ENCODE results near the gene ZNF444. TPM values are rescaled to one million over a fixed set of nuclear protein-coding genes. Genes with fewer than 3 reads are reported as not detected.
A peak's percentile ranks its signal among the peaks of the same experiment; 100 is the strongest.

The ZNF444 gene
- total and polyA plus RNA-seq, 2 of the 8 experiments (the other 6 are each of a cell fraction or from before 2014, with no cell fraction given): 49.5 to 54.5 TPM

DNA sequence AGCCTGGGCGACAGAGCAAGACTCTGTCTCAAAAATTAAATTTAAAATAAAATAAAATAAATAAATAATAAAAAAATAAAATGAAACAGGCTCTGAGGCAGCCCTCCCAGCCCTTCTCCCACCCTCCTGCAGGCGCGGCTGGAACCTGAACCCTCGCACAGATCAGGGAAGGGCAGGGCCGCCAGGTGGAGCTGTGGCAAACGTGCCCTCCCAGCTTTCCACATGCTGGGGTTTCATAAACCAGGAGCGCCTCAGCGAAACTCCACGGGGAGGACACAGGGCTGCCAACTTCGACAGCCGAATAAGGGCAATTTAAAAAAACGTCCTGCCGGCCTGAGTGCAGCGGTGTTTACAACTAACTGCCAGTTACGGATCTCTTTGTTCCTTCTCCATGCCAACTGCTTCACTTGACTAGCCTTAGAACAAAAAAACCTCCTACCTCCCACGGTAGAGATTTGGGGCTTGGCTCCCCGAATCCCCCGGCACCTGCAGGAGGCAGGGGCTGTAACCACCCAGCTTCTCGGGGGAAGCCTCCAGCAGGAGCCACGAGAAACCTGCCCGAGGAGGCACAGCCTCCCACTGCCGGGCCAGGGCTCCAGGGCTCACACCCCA is 35.9 kb upstream of the ZNF444 start (continued):
- TF ChIP-seq, protein P1, sequence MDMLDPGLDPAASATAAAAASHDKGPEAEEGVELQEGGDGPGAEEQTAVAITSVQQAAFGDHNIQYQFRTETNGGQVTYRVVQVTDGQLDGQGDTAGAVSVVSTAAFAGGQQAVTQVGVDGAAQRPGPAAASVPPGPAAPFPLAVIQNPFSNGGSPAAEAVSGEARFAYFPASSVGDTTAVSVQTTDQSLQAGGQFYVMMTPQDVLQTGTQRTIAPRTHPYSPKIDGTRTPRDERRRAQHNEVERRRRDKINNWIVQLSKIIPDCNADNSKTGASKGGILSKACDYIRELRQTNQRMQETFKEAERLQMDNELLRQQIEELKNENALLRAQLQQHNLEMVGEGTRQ (IDR thresholded peaks at IDR 0.05; ENCODE audit: low read length): no peak
- 0 out of 2 replicates have a peak, but pooled peaks have one; percentile 20 for TF ChIP-seq SP1 (IDR thresholded peaks at IDR 0.05; ENCODE audit: low read depth, low read length)
- no peak; the same call in 1 of the 2 replicates for TF ChIP-seq POLR2AphosphoS5 (IDR thresholded peaks at IDR 0.05; ENCODE audit: low read depth, low read length)
- TF ChIP-seq KDM4A (IDR thresholded peaks at IDR 0.05; ENCODE audit: low read depth, low read length, severe bottlenecking): no peak
- TF ChIP-seq, protein P2, sequence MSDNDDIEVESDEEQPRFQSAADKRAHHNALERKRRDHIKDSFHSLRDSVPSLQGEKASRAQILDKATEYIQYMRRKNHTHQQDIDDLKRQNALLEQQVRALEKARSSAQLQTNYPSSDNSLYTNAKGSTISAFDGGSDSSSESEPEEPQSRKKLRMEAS (IDR thresholded peaks at IDR 0.05): peak; percentile 87
- no peak for TF ChIP-seq PHF8 (conservative IDR thresholded peaks at IDR 0.05; ENCODE audit: low read depth, low read length)
- TF ChIP-seq CBX5 (IDR thresholded peaks at IDR 0.05; ENCODE audit: low read depth, low read length): no peak
- no peak for TF ChIP-seq NRF1 (IDR thresholded peaks at IDR 0.05; ENCODE audit: low read depth, low read length)
- 0 out of 2 replicates have a peak, but pooled peaks have one; percentile 26 for TF ChIP-seq BACH1 (IDR thresholded peaks at IDR 0.05; ENCODE audit: low read length)
- TF ChIP-seq SAP30 (IDR thresholded peaks at IDR 0.05; ENCODE audit: insufficient read depth, insufficient replicate concordance, low read length): no peak
- no peak for TF ChIP-seq SIRT6 (IDR thresholded peaks at IDR 0.05; ENCODE audit: low read length)
- TF ChIP-seq, protein P3, sequence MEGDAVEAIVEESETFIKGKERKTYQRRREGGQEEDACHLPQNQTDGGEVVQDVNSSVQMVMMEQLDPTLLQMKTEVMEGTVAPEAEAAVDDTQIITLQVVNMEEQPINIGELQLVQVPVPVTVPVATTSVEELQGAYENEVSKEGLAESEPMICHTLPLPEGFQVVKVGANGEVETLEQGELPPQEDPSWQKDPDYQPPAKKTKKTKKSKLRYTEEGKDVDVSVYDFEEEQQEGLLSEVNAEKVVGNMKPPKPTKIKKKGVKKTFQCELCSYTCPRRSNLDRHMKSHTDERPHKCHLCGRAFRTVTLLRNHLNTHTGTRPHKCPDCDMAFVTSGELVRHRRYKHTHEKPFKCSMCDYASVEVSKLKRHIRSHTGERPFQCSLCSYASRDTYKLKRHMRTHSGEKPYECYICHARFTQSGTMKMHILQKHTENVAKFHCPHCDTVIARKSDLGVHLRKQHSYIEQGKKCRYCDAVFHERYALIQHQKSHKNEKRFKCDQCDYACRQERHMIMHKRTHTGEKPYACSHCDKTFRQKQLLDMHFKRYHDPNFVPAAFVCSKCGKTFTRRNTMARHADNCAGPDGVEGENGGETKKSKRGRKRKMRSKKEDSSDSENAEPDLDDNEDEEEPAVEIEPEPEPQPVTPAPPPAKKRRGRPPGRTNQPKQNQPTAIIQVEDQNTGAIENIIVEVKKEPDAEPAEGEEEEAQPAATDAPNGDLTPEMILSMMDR (IDR thresholded peaks at IDR 0.05; ENCODE audit: control extremely low read depth in 1 of 3, insufficient read depth in 1 of 3, low read depth in 1 of 3, low read length in 3 of 3): peak; percentile 81 to 91 (median 91)
- peak; percentile 69 to 73 for TF ChIP-seq RAD21 (IDR thresholded peaks at IDR 0.05 in 1 of 2, conservative IDR thresholded peaks at IDR 0.05 in 1 of 2; ENCODE audit: low read depth in 2 of 2, low read length in 2 of 2)
- no peak for TF ChIP-seq POU5F1 (IDR thresholded peaks at IDR 0.05; ENCODE audit: low read depth, low read length)

All from H1 (cell line).